Vagina (tissue), 2 donors: ENCODE data around the gene SAMD14.

ENCODE experiments used
- CTCF ChIP-seq, 3 experiments: fragments of 450-650 bp in 2 of 3; fragments of 200-600 bp in 1 of 3; sonication (generic) in 1 of 3; IDR thresholded peaks; one replicate each; pipeline ENCODE4 v1.5.1; 2017 to 2019; ENCODE audit warnings: antibody characterized with exemption in 3 of 3, mild to moderate bottlenecking in 2 of 3, moderate library complexity in 2 of 3
- POLR2A ChIP-seq, 2 donors: fragments of 450-650 bp; IDR thresholded peaks; one replicate each; pipeline ENCODE4 v1.6.1; 2017; ENCODE audit warnings: antibody characterized with exemption in 2 of 2, mild to moderate bottlenecking in 2 of 2, moderate library complexity in 2 of 2
- POLR2AphosphoS5 ChIP-seq, 2 donors: sonication (generic); formaldehyde crosslinking; IDR thresholded peaks; one replicate each; pipeline ENCODE4 v1.9.0; 2017; ENCODE audit warnings: antibody characterized with exemption in 2 of 2, mild to moderate bottlenecking in 2 of 2, low read depth in 1 of 2; ENCODE audit not compliant: insufficient read depth in 1 of 2

GRCh38 chr17:50149091-50149416 is 19.1 kb upstream of the SAMD14 start:
- TF ChIP-seq CTCF (IDR thresholded peaks at IDR 0.05) (no peak), POLR2A (IDR thresholded peaks at IDR 0.05) (no peak), POLR2AphosphoS5 (IDR thresholded peaks at IDR 0.05; ENCODE audit: insufficient read depth in 1 of 2, low read depth in 1 of 2) (no peak)
